Thyroid gland (tissue), 4 donors: ENCODE data around the gene SACM1L.

Source experiments
- CTCF ChIP-seq, 6 experiments: fragments of 200-600 bp in 3 of 6; fragments of 450-650 bp in 3 of 6; sonication (generic) in 3 of 6; IDR thresholded peaks; one replicate each; pipeline ENCODE4 v1.5.1; 2016 to 2019; ENCODE audit warnings: antibody characterized with exemption in 6 of 6, mild to moderate bottlenecking in 2 of 6, inconsistent platforms in 1 of 6, moderate library complexity in 1 of 6
- POLR2A ChIP-seq, 2 donors: fragments of 450-650 bp; IDR thresholded peaks; one replicate each; pipeline ENCODE4 v1.6.1; 2017; ENCODE audit warnings: antibody characterized with exemption in 2 of 2, mild to moderate bottlenecking in 2 of 2, moderate library complexity in 1 of 2

GRCh38 chr3:45771831-45772230, 82.6 kb downstream of the SACM1L start:
- no peak for TF ChIP-seq CTCF (IDR thresholded peaks at IDR 0.05)
- no peak for TF ChIP-seq POLR2A (IDR thresholded peaks at IDR 0.05)
